Stimulated activated CD4-positive, alpha-beta T cell treated with anti-CD3 and anti-CD28 coated beads, Interleukin-15, amount 100 ng/mL, for 1 hour (primary cell): Measurements from ENCODE around the gene TJP2.

ENCODE experiments used
- DNase-seq, 2 donors: peaks; one replicate each; pipeline ENCODE4 v3.0.0-alpha.2; 2020; ENCODE audit warnings: low read depth in 1 of 2, low spot score in 1 of 2

TJP2 gene

GRCh38 chr9:69229367-69229766, 55.3 kb downstream of the TJP2 start:
- no peak for DNase-seq

GRCh38 chr9:69232135-69232534, 58.1 kb downstream of the TJP2 start:
- no peak for DNase-seq

- no peak for DNase-seq
Measured at GRCh38 chr9:69234683-69235082, 60.6 kb downstream of the TJP2 start.

- no peak for DNase-seq
Measured at GRCh38 chr9:69236188-69236587, 62.1 kb downstream of the TJP2 start.

GRCh38 chr9:69237702-69238295, 63.7 kb downstream of the TJP2 start:
- no peak for DNase-seq

- DNase-seq = no peak
Measured at GRCh38 chr9:69243116-69243515, 69.0 kb downstream of the TJP2 start.

- DNase-seq = no peak
Measured at GRCh38 chr9:69246629-69247028, 72.6 kb downstream of the TJP2 start.

- DNase-seq = no peak
Measured at GRCh38 chr9:69248005-69248404, 73.9 kb downstream of the TJP2 start.

GRCh38 chr9:69249337-69249736, 75.3 kb downstream of the TJP2 start:
- DNase-seq = no peak

- no peak for DNase-seq
Measured at GRCh38 chr9:69250681-69251080, 76.6 kb downstream of the TJP2 start.

- DNase-seq = no peak
Measured at GRCh38 chr9:69252436-69252835, 78.4 kb downstream of the TJP2 start.

GRCh38 chr9:69253057-69253456, 79.0 kb downstream of the TJP2 start:
- DNase-seq = no peak

- DNase-seq = no peak
Measured at GRCh38 chr9:69254223-69254622, 80.1 kb downstream of the TJP2 start.

- no peak for DNase-seq
Measured at GRCh38 chr9:69255591-69255990, 81.5 kb downstream of the TJP2 start.

GRCh38 chr9:69258551-69258950, 84.5 kb downstream of the TJP2 start:
- DNase-seq = no peak

GRCh38 chr9:69260161-69260560, 86.1 kb downstream of the TJP2 start:
- no peak for DNase-seq

- no peak for DNase-seq
Measured at GRCh38 chr9:69261636-69262035, 87.6 kb downstream of the TJP2 start.

- DNase-seq = no peak
Measured at GRCh38 chr9:69264526-69264925, 90.4 kb downstream of the TJP2 start.

GRCh38 chr9:69265891-69266290, 91.8 kb downstream of the TJP2 start:
- no peak for DNase-seq

GRCh38 chr9:69272212-69272611, 98.1 kb downstream of the TJP2 start:
- DNase-seq = no peak

GRCh38 chr9:69273161-69273560, 99.1 kb downstream of the TJP2 start:
- no peak for DNase-seq

- no peak for DNase-seq
Measured at GRCh38 chr9:69276775-69277174, 102.7 kb downstream of the TJP2 start.

- no peak for DNase-seq
Measured at GRCh38 chr9:69279084-69279731, 105.1 kb downstream of the TJP2 start.
